DOHH2 (cell line): ENCODE measurements around the gene CATSPERZ.

Experiments
- H3F3A ChIP-seq: fragments of 200-600 bp; sonication (generic), shearing (Covaris generic); 2 replicates; pipeline ENCODE4 v1.6.0; 2016; ENCODE audit warnings: antibody characterized with exemption, mild to moderate bottlenecking; ENCODE audit not compliant: control insufficient read depth, insufficient read depth
- H3K27ac ChIP-seq: fragments of 200-600 bp; sonication (generic); 2 replicates; pipeline ENCODE4 v1.5.1; 2014; ENCODE audit warnings: low read depth, mild to moderate bottlenecking, low read length, moderate library complexity
- H3K27me3 ChIP-seq: fragments of 200-600 bp; sonication (generic); 2 replicates; pipeline ENCODE4 v1.6.1; 2014; ENCODE audit warnings: mild to moderate bottlenecking, low read length, mixed read lengths; ENCODE audit not compliant: control insufficient read depth
- H3K36me3 ChIP-seq: fragments of 200-600 bp; sonication (generic); 2 replicates; pipeline ENCODE4 v1.6.1; 2014; ENCODE audit warnings: mild to moderate bottlenecking, low read length, moderate library complexity, mixed read lengths; ENCODE audit not compliant: control insufficient read depth
- H3K4me1 ChIP-seq: fragments of 200-600 bp; sonication (generic); 2 replicates; pipeline ENCODE4 v1.6.1; 2014; ENCODE audit warnings: mild to moderate bottlenecking, low read length, mixed read lengths; ENCODE audit not compliant: control insufficient read depth
- H3K4me2 ChIP-seq: fragments of 200-600 bp; sonication (generic); 2 replicates; pipeline ENCODE4 v1.6.0; 2014; ENCODE audit warnings: mild to moderate bottlenecking, low read length, moderate library complexity
- H3K4me3 ChIP-seq: fragments of 200-600 bp; sonication (generic); 2 replicates; pipeline ENCODE4 v1.5.1; 2014; ENCODE audit warnings: mild to moderate bottlenecking, low read length, mixed read lengths
- H3K79me2 ChIP-seq: fragments of 200-600 bp; sonication (generic); 2 replicates; pipeline ENCODE4 v1.6.1; 2014; ENCODE audit warnings: mild to moderate bottlenecking, low read length, mixed read lengths; ENCODE audit not compliant: control insufficient read depth
- H3K9me2 ChIP-seq: fragments of 200-600 bp; sonication (generic); replicated peaks from 2 replicates; pipeline ENCODE4 v1.6.1; 2014; ENCODE audit warnings: mild to moderate bottlenecking, low read length, mixed read lengths; ENCODE audit not compliant: control insufficient read depth
- H3K9me3 ChIP-seq: fragments of 200-600 bp; sonication (generic); 2 replicates; pipeline ENCODE4 v1.6.1; 2014; ENCODE audit warnings: antibody characterized with exemption, low read length, mixed read lengths; ENCODE audit not compliant: control insufficient read depth, insufficient read depth
- H4K20me1 ChIP-seq: fragments of 200-600 bp; sonication (generic); 2 replicates; pipeline ENCODE4 v1.6.0; 2014; ENCODE audit warnings: low read depth, mild to moderate bottlenecking, antibody characterized with exemption, low read length, moderate library complexity; ENCODE audit not compliant: control insufficient read depth, insufficient read depth
- EZH2phosphoT487 ChIP-seq: fragments of 200-600 bp; sonication (generic); IDR thresholded peaks from 2 replicates; pipeline ENCODE4 v1.6.1; 2017; ENCODE audit warnings: borderline replicate concordance, mild to moderate bottlenecking, antibody characterized with exemption, low read length, moderate library complexity, mixed read lengths
- TF ChIP-seq, protein P1 (sequence below): fragments of 200-600 bp; sonication (generic); IDR thresholded peaks from one replicate; pipeline ENCODE4 v1.5.1; 2014; ENCODE audit warnings: antibody characterized with exemption, mild to moderate bottlenecking, low read depth, low read length; ENCODE audit not compliant: poor library complexity, severe bottlenecking

CATSPERZ gene

DNA sequence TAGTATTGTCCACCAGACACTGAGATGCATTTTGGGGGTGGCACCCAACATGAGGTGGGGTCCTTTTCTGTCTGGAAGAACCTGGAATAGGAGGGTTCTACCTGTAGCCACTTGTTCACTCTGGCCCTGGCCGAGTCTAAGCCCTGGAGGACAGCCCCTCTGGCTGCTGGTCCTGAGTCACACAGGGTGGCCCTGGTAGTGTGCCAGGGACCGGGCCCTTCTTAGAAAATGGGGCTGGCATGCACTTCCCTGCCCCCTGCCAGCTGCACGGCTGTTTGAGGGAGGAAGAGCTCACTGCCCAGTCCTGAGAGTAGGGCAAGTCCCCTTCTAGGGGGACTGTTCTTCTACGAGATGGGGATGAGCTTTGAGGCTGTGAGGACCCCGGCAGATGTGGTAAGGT lies 46.7 kb upstream of the CATSPERZ start:
- Histone ChIP-seq H3K27me3 (no peaks in the 10 kb centered on the region), H3K36me3 (peaks cover 22% of the 10 kb centered on the region), H3F3A (peaks cover 5% of the 10 kb centered on the region; the same call in 1 of the 2 replicates), H3K9me2 (no peaks in the 10 kb centered on the region), H3K27ac (no peak overlapping the region), H3K4me1 (peaks cover 29% of the 10 kb centered on the region), H3K4me2 (no peak overlapping the region), H3K9me3 (no peaks in the 10 kb centered on the region), H3K79me2 (peaks cover 15% of the 10 kb centered on the region), H4K20me1 (peaks cover 5% of the 10 kb centered on the region; the same call in 1 of the 2 replicates), H3K4me3 (no peak overlapping the region)
- TF ChIP-seq EZH2phosphoT487 = no peak

DNA sequence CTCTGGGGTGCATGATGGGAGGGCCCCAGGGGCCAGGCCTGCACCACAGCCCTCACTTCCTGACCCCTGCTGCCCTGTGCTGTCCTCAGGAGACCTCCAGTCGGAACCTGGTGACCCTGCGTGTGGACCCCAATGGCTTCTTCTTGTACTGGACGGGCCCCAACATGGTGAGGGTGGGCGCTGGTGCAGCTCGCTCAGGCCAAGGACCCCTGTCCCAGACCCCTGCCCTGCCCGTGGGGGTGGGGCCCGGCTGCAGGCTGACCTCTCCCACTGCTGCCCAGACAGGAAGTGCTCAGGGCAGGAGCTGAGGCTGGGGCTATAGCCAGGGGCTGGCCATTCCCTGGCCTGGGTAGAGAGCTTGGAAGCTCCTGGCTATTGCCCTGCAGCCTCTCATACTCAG lies 45.8 kb upstream of the CATSPERZ start:
- H4K20me1 ChIP-seq = peaks cover 5% of the 10 kb centered on the region; the same call in 1 of the 2 replicates
- H3K4me2 ChIP-seq = no peak overlapping the region
- H3K27ac ChIP-seq = no peak overlapping the region
- TF ChIP-seq EZH2phosphoT487 = no peak
- TF ChIP-seq, protein P1, sequence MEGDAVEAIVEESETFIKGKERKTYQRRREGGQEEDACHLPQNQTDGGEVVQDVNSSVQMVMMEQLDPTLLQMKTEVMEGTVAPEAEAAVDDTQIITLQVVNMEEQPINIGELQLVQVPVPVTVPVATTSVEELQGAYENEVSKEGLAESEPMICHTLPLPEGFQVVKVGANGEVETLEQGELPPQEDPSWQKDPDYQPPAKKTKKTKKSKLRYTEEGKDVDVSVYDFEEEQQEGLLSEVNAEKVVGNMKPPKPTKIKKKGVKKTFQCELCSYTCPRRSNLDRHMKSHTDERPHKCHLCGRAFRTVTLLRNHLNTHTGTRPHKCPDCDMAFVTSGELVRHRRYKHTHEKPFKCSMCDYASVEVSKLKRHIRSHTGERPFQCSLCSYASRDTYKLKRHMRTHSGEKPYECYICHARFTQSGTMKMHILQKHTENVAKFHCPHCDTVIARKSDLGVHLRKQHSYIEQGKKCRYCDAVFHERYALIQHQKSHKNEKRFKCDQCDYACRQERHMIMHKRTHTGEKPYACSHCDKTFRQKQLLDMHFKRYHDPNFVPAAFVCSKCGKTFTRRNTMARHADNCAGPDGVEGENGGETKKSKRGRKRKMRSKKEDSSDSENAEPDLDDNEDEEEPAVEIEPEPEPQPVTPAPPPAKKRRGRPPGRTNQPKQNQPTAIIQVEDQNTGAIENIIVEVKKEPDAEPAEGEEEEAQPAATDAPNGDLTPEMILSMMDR = no peak
- H3K27me3 ChIP-seq = no peaks in the 10 kb centered on the region
- no peaks in the 10 kb centered on the region for H3K9me3 ChIP-seq
- H3K4me1 ChIP-seq = peaks cover 29% of the 10 kb centered on the region
- no peak overlapping the region for H3K4me3 ChIP-seq
- H3K36me3 ChIP-seq = peaks cover 30% of the 10 kb centered on the region
- no peaks in the 10 kb centered on the region for H3K9me2 ChIP-seq
- H3K79me2 ChIP-seq = peaks cover 15% of the 10 kb centered on the region
- H3F3A ChIP-seq = 0 out of 2 replicates have a peak, but pooled peaks cover 5% of the 10 kb centered on the region

DNA sequence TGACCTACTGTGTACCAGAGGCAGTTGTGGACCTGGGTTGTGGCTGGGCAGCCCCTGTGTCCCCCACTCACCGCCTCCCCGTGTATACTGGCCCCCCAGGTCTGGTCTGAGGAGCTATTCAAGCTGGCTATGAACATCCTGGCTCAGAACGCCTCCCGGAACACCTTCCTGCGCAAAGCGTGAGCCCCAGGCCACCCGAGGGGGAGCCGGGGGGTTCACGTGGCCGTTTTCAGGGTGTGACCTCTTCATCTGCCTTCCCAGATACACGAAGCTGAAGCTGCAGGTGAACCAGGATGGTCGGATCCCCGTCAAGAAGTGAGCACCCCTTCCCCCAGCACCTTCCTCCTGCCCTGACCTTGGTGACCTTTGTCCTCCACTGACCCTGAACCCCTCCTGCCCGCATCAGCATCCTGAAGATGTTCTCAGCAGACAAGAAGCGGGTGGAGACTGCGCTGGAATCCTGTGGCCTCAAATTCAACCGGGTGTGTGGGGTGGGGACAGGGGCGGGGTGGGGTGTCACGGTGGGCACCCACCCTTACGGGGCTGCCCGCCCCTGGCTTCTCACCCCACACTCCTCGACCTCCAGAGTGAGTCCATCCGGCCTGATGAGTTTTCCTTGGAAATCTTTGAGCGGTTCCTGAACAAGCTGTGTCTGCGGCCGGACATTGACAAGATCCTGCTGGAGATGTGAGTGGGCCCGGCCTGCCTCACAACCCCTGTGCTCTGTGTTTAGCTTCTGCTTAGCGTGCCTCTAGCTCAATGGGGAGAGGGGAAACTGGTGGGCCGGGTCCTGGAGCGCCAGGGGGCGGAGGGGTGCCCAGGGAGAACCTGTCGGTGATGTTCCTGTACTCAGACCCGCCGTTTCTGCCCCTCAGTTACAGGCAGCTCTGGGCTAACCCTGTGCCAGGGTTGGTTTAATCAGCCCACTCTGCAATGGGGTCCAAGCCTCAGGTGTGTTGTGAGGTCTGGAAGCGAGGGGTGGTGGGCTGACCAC lies 44.7 kb upstream of the CATSPERZ start:
- Histone ChIP-seq H3K36me3 (peaks cover 39% of the 10 kb centered on the region), H3K9me3 (no peaks in the 10 kb centered on the region), H3K4me3 (no peak overlapping the region), H3K9me2 (no peaks in the 10 kb centered on the region), H3K27ac (no peak overlapping the region), H3F3A (0 out of 2 replicates have a peak, but pooled peaks cover 5% of the 10 kb centered on the region), H3K27me3 (no peaks in the 10 kb centered on the region), H4K20me1 (peaks cover 5% of the 10 kb centered on the region; the same call in 1 of the 2 replicates), H3K4me1 (peaks cover 22% of the 10 kb centered on the region), H3K79me2 (peaks cover 15% of the 10 kb centered on the region), H3K4me2 (no peak overlapping the region)
- TF ChIP-seq, protein P1 = no peak
- no peak for TF ChIP-seq EZH2phosphoT487

DNA sequence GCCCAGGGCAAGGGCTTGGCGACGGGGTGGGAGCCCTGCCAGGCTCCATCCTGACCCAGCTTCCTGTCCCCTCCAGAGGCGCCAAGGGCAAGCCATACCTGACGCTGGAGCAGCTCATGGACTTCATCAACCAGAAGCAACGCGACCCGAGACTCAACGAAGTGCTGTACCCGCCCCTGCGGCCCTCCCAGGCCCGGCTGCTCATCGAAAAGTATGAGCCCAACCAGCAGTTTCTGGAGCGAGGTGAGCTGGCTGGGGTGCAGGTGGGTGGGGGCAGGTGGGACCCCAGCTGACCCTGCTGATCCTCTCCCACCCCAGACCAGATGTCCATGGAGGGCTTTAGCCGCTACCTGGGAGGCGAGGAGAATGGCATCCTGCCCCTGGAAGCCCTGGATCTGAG lies 43.9 kb upstream of the CATSPERZ start:
- Histone ChIP-seq H3K4me1 (peaks cover 14% of the 10 kb centered on the region), H3K4me3 (no peak overlapping the region), H3K4me2 (no peak overlapping the region), H3K27ac (no peak overlapping the region), H3K36me3 (peaks cover 39% of the 10 kb centered on the region), H3K9me2 (no peaks in the 10 kb centered on the region), H3K27me3 (no peaks in the 10 kb centered on the region), H4K20me1 (peaks cover 5% of the 10 kb centered on the region; the same call in 1 of the 2 replicates), H3K9me3 (no peaks in the 10 kb centered on the region), H3K79me2 (peaks cover 15% of the 10 kb centered on the region), H3F3A (0 out of 2 replicates have a peak, but pooled peaks cover 5% of the 10 kb centered on the region)
- TF ChIP-seq EZH2phosphoT487 = no peak
- TF ChIP-seq, protein P1 = no peak
